Fibroblast of peridontal ligament (primary cell): ENCODE measurements around the gene SPAG5.

Experiments used
- DNase-seq: peaks from one replicate; pipeline ENCODE4 v3.0.0-alpha.2; 2010; ENCODE audit errors: extremely low read depth

SPAG5 gene

DNA sequence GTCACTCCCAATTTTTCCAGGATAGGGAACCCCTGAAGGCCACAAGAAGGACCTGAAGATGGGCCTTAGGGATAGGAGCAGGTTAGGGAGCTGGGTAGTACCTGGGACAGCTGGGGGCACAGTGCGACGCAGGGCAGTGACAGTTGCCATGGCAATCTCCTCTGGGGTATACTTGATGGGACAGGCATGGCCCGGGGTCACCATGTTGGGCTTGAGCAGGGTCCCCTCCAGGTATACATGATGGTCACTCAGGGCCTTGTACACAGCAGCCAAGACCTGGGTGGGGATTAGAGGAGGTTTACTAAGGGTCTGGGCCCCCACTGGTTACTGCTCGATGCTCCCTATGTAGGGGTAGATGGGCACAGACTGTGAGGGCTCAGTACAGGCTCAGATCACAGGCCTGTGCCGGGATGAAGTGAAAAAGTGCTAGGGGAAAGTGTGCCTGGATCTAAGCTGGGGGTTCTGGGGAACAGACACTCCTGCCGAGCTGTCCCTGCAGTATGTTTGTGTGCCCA lies 24.8 kb downstream of the SPAG5 start:
- no peak for DNase-seq

DNA sequence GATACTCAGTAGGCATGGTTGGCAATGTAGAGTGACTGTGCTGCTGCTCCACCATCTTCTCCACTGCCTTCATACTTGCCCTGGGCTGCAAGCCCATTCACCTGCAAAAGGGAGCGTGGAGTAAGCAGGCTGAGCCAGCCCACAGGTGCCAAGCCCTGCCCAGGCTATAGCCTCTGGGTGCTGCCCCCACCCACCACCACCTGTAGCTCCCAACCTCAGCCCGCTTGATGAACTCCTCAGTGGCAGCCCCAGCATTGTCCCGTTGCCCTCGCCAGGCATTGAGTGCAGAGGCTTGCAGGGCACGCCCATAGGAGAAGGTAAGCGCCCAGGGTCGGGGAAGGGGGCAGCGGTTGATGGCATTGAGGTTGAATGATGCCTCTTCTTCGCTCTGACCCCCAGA lies 25.3 kb downstream of the SPAG5 start:
- DNase-seq, result no peak

DNA sequence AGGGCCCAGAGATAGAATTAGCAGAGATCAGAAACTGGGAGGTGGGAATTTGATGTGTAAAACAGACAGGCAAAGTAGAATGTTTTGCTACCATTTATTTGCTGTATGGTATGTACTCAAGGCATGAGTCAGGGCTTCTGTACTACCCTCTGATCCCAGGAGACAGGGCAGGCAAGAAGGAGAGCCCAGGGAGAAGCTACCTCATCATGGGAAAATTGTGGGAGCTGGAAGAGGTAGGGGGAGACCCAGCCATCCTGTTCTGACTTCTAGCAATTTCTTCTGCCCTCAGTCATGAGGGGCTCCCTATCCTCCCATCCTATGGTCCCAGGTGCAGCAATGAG lies 25.8 kb downstream of the SPAG5 start:
- DNase-seq, result no peak

DNA sequence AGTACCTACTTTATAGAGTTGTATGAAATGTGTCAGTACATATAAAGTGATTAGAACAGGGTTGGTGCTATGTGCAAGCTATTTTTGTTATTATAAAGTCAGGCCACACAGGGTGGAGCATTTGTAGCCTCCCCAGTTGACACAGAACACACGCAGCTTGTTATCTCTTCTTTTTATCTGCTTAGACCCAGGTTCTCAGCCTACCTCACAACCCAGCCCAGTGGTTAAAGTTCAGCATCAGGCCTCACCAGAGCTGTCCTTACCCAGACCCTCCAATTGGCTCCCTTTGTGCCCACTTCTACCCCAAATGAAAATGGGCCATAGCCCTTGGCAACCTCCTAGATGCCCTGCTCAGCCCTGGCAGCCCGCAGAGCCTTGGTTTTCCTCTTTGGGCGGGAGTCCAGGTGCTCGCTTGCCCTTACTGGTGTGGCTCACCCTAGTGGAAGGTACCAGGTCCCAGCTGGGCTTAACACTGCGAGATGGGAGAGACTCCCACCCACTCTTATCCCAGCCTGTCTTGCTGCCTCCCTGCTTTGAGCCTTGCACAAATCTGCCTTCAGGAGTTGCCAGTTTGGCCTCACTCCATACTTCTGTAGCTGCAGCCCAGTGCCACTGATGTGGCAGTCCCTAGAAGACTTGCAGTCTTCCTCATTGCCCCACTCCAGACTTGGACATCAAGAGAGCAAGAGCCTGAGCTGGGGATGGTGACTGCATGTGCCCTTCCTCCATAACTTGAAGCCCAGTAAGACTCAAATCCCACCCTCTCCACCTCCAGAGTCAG lies 26.4 kb downstream of the SPAG5 start:
- DNase-seq, result no peak

DNA sequence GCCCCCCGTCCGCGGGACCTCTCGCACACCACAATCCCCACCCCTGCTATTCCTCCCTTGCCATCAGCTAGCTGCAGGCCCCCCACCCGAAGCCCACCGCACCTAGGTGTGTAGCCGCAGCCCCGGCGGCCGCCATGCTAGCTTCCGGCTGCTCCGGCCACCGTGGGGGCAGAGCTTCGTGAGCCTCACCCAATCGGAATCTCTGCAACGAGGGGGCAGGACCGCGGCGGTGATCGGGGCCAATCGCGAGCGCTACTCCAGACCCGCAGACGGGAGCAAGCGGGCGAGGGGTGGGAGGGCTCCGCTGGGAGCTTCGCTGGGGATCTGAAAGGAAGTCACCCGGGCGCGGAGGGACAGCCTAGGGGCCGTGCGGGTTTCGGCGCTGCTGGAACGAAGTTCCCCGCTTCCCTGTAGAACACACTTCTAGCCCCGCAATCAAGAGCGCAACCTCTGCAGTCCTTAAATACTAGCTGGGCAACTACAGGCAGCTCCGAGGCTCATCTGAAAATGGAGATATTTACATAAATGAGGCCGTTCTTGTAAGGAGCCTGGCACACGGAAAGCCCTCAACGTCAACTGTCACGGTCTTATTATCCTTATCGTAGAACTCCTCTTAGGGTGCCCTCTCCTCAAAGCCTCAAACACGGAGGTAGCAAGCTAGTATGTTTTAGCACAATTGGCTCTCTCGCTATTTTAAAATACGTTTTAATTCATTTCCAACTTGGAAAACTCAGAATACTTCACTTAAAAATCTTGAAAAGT lies 27.3 kb downstream of the SPAG5 start, which contains the start of gene PIGS:
PIGS (minus strand) TSS at position 164 of the 762 bp plus-strand sequence; CDS start at position 136, 28 bp downstream.
- peak; percentile 78 for DNase-seq

DNA sequence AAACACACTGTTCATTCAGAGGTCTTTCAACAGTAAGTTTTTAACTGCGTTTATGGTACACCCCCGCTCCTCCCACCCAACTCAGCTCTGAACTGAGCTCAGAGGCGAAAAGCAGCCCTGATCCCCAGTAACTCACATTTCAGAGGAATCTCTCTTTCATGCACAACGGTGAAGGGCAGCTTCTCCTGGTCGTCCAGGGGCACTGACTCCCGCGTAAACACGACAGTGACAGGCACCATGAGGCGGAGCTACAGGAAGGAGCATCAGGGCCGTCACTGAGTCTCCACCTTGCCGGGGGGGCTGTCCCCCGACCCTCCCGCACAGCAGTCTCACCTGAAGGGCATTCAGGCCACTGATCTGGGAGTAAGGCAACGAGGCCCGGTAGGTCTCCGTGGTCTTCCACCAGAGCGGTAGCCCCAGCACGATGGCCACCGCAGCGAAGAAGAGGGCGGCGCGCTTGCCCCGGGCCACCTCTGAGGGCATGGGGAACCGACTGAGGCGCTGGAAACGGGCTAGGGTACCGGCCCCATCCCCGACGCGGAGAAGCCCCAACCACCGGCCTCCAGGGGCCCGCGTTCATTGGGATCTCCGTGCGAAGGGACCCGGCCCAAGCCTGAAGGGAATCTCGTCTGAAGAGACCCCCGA lies 28.0 kb downstream of the SPAG5 start:
- DNase-seq, result no peak

DNA sequence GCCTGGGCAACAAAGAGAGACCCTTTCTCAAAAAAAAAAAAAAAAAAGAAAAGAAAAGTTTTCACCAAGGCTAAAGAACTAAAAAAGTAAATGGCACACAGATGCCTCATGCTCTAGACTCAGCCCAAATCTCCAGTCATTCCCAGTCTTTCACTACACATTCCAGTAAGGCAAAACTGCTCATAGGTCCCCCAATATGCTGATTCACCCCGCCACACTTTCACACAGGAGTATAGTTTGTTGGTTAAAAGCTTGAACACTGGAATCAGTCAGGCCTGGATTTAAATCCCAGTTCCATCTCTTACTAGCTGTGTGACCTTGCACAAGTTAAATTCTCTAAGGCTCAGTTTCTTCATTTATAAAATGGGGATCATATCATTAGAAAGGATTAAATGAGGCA lies 29.4 kb downstream of the SPAG5 start:
- DNase-seq, result no peak

DNA sequence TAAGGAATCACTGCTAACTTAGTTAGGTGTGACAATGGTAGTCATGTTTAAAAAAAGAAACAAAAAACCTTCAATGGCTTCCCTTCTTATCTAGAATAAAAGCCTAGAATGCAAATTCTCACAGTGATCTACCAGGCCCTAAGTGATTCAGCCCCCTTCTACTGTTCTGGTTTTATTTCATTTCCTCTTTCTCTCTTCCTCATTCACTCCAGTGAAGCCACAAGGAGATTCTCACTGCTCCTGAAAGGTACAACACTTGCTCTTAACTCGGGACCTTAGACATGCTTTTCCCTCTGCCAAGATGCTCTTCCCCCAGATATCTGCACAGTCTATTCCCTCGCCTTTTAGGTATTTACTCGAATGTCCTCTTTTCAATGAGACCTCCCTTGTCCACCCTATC lies 31.2 kb downstream of the SPAG5 start:
- DNase-seq, result no peak

DNA sequence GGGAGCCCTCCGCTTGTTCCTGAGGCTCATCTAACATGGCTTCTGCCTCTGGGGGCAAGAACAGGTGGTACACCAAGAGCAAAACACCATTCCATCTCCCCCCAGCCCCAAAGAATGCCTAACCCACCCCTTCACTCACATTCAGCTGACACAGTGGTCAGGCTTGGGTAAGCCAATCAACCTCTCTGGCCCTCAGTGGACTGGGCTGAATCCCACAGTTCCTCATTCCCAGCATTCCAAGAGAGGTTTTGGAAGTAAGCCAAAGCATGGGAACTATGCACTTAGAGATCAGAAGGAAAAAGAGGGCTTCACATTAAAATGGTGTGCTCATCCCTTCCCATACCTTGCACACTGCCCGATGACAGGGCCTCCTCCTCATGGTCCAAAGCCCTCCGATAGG lies 35.4 kb downstream of the SPAG5 start:
- peak; percentile 34 for DNase-seq

DNA sequence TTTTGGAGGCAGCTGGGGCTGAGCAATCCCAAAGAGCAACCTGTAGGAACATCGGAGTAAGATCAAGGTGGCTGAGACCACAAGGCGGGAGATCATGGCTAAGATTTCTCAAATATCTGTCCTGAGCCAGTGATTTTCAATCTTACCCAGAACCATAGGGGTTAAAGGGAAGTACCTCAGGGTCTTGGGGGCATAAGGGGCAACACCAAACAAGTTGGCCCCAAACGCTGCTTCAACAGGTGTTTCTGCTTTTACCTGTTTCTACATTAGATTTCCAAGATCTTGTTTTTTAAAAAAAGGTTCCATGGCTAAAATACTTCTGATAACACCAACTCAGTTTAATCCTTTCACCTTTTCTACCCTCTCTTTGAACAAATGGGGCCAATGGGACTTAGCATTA lies 43.8 kb downstream of the SPAG5 start:
- DNase-seq, result no peak

DNA sequence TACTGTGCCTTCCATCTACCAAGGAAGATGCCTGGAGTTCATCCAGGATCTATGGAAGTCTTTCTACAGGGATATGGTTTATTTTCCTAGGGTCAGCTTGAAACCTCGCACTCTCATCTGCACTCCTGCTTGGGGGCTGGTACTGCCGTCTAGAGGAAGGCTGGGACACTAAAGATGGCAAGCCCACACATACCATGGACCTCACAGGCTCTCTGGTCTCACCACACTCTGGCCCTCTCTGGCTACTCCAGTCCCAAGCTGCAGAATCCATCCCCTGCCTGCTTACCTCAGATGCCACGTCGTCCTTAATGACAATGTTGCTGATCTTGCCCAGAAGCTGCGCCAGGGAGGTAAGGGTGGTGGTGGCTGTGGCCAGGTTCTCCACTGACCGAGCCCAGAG lies 44.3 kb downstream of the SPAG5 start:
- DNase-seq, result peak; percentile 23

DNA sequence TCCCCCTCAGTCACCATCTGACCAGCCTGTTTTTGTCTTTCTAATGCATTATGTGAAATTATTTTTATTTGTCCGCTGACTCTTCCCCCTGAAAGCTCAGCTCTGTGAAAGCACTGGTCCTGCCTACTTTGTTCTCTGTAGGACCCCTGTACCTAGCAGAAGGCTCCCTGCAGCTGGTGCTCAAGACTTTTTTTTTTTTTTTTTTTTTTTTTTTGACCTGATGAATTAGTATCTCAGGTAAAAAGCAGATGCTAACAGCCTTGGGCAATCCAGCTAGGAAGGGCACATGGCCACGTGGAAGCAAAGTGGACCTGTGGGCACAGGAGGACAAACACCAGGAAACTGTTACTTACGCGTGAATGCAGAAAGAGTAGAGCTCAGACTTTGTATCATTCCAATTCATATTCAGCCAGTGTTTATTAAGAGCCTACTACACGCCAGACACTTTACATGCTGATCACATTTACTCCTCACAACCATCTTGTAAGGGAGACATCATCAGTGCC lies 45.8 kb downstream of the SPAG5 start:
- no peak for DNase-seq

DNA sequence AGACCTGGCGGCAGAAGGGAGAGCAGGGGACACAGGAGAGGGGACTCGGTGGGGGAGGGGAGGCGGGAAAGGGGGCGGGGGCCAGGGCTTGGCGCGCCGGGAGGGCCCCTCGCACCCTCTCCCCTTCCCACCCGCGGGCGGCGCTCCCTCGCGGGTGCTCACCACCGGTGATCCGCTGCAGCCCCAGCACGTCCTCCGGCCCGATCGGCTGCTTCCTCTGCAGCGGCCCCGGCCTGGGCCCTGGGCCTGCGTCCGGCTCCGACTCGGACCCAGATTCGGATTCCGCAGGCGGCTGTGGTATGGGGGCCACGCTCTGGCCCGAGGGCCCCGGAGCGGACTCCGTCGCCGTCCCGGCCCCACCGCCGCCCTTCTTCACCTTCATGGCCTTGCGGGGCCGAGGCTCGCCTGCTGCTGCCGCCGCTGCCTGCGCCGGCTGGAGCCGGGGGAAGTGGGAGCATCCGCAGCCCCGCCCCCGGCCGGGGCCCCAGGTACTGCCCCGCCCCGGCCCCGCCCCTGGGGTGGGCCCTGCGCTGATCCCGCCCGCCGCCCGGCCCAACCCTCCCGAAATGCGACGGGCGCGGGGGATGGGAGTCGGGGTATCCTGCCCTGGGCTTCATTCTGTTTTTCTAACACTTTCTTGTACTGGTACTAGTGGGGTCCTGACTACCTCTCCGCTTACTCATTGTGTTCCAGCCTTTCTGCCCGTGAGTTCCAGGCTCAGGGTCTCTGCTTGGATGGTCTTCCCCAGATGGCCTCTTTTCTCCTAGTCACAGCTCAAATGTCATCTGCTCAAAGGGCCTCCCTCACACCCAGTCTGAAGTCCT lies 46.4 kb downstream of the SPAG5 start, which contains the start of gene UNC119:
UNC119 (minus strand) TSS at position 449 of the 824 bp plus-strand sequence; CDS start at position 382, 67 bp downstream.
- DNase-seq, result peak; percentile 38

DNA sequence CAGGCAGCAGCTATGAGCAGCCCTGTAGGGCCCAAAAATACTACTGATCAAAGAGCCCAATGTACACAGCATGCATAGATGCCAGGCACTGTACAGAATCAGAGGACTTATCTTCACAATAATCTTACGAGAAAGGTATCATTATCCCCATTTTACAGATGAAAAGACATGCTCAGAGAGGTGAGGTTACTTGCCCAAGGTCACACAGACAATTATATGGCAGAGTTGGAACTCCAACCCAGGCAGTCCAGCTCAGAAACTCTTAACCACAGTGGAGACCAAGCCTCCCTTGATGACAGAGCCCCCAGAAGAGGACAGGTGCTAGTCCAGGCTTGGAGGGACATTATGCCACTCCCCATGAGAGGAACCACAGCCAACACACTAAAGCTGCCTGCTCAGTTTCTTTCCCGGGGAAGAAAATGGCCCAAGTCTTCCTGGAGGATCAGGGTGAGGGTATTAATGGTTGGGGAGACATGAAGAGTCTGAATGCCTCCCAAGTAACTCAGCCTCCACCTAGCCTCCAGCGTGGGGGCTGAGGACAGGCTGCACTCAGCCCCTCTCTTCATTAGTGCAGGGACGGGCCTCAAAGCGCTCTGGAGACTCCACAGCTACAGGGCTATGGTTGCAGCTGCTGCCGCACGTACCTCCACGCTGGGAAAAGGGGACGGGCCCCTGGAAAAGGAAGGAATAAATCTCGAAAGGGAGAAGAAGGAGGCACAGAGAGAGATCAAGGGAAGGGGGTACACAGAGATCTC lies 47.2 kb downstream of the SPAG5 start:
- peak; percentile 17 for DNase-seq

DNA sequence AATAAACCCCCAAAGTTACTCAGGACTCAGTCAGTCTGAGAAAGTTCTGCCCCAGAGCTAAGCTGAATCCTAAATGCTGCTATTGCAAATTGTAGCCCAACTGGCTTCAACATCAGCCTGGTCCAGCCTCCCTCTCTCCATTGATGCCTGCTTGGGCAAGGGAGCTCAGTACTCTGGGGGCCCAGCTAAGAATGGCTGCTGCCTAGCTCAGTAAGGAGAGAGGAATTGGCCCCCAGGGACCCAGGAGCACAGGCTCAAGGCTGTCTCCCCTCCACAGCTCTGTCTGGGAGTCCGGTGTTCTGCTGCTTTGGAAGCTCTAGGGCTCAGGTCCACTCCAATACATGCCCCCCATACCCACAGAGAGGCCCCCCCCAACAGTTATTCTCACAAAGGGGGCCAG lies 48.0 kb downstream of the SPAG5 start:
- no peak for DNase-seq

DNA sequence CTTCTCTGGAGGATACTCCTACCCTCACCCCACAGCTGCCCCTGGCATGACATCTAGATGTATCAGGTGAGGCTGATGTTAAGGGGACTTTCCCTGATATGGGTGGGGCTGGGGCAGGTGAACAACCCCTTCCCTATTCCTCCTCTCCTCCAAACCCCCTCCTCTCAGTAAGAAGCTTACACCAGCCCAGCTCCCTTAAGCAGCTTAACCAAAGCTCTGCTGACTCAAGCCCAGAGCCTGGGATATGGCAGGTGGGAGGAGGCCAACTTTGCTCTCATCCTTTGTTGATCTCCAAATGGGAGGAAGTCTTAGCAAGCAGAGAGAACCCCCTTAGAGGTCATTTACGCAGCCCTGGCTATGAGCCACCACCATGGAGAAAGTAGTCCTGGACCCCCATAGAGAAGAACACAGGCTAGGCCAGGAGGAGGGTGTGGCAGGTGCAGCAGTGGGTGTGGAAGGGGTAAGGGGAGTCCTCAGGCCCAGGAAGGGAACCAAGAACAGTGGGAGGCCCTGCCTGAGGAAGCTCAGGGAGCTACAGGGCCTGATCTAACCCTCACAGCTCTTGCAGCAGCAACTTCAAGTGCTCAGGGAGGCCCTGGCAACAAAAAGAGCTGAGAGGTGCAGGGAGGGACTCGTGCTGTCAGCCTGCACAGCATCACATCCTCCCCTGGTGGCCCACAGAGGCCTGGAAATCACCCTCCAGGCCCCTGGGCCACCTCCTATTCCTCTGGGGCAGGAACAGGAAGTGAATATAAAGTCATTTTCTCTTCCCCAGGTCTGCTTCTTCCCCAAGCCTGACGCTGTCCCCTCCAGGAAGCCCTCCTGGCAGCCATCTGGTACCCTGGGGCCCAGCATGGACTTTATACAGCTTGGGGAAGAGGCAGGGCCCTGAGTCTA lies 49.3 kb downstream of the SPAG5 start:
- no peak for DNase-seq

DNA sequence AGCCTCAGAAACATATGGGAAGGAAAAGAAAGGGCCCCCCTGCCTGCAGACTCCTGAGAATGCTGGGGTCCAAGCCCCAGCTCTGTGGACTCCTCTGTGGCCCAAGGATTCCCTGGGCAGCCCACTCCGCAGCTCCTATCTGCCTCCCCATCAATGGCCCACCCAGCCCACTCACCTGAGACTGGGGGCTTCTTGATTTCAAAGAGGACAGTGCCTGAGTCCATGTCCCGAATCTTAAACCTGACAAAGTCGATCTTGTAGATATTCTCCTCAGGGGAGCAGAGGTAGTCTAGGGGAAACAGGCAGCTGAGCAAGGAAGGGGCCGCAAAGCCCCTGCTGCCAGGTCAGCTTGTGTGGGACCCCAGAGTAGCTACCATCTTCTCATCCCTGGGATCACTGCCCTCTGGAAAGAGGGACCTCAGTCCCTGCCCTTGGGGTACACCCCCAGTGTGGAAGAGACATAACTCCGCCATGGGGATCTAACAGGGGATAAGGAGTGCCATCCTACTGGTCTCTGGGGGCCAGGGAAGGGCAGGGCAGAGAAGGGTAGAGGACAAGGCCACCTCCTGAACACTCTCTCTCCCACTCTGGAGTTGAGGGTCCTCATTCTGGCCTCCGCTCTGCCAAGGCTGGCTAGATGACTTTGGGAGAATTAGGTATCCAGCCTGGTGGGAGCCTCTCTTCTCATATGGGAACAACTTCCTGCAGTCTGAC lies 50.3 kb downstream of the SPAG5 start:
- no peak for DNase-seq

DNA sequence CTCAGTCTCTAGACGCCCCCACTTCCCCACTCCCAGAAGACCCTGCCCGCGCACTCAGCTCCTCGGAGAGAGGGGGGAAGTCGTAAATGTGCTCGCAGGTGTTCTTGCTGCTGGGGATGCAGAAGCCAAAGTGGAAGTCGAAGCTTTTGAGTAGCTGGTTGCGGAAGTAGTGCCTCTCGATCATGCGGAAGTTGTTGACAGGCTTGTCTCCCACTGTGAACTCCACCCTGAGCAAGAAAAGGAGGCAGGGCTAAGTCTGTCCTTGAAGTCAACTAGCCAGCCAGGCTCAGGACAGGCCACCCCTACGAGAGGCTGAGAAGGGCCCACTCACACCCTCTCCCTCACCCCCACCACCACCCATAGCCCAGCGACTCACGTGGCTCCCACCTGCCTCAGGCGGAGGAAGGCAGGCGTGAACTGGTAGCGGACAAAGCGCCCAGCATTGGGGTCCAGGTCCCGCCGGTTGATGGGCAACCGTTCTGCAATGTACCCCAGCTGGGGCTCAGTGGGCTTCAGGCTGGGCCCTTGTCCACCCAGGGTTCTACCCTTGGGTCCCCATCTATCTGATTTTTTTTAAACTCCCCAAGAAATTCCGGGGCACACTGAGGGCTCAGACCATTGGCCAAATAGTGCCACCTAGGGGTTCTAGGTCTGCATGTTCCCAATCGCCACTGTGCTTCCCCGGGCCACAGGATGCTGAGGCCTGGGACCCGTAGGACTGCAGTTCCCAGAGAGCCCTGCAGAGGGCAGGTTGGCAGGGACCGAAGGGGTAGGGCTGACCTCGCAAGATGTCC lies 51.0 kb downstream of the SPAG5 start:
- peak; percentile 60 for DNase-seq
